Duodenal mucosa (tissue), 2 donors: ENCODE results near the gene TIMELESS.

Experiments
- H3K27ac ChIP-seq: one replicate; pipeline ENCODE4 v1.7.0; 2013; ENCODE audit warnings: low read depth, low read length
- H3K27me3 ChIP-seq, 2 donors: one replicate each; pipeline ENCODE4 v1.7.0; 2013; ENCODE audit warnings: low read length in 2 of 2, control low read depth in 1 of 2; ENCODE audit not compliant: insufficient read depth in 2 of 2, control insufficient read depth in 1 of 2
- H3K36me3 ChIP-seq, 2 donors: one replicate each; pipeline ENCODE4 v1.7.0; 2013; ENCODE audit warnings: low read length in 2 of 2, control low read depth in 1 of 2; ENCODE audit not compliant: insufficient read depth in 2 of 2, control insufficient read depth in 1 of 2
- H3K4me1 ChIP-seq, 2 donors: one replicate each; pipeline ENCODE4 v1.7.0; 2013; ENCODE audit warnings: low read length in 2 of 2, control low read depth in 1 of 2; ENCODE audit not compliant: insufficient read depth in 2 of 2, control insufficient read depth in 1 of 2
- H3K4me3 ChIP-seq, 2 donors: one replicate each; pipeline ENCODE4 v1.7.0; 2013; ENCODE audit warnings: low read length in 2 of 2, low read depth in 1 of 2
- H3K9ac ChIP-seq, 2 donors: one replicate each; pipeline ENCODE4 v1.7.0; 2013; ENCODE audit warnings: low read length in 2 of 2, low read depth in 1 of 2
- H3K9me3 ChIP-seq, 2 donors: one replicate each; pipeline ENCODE4 v1.7.0; 2013; ENCODE audit warnings: low read length in 2 of 2, control low read depth in 1 of 2; ENCODE audit not compliant: control insufficient read depth in 1 of 2

The TIMELESS gene

GRCh38 chr12:56385873-56386272 lies 63.4 kb downstream of the TIMELESS start:
- Histone ChIP-seq H3K9me3 (no peaks in the 10 kb centered on the region), H3K27me3 (no peaks in the 10 kb centered on the region), H3K4me3 (no peak overlapping the region), H3K9ac (no peak overlapping the region), H3K4me1 (peaks cover 4 to 5% of the 10 kb centered on the region in 2 donors), H3K36me3 (no peaks in the 10 kb centered on the region), H3K27ac (no peak overlapping the region)

- Histone ChIP-seq H3K4me1 (no peaks in the 10 kb centered on the region), H3K36me3 (no peaks in the 10 kb centered on the region), H3K9me3 (no peaks in the 10 kb centered on the region), H3K27ac (no peak overlapping the region), H3K4me3 (no peak overlapping the region), H3K27me3 (no peaks in the 10 kb centered on the region), H3K9ac (no peak overlapping the region)
Observed at GRCh38 chr12:56382611-56383010, 66.6 kb downstream of the TIMELESS start.

- Histone ChIP-seq H3K9ac (no peak overlapping the region), H3K27ac (no peak overlapping the region), H3K4me1 (no peaks in the 10 kb centered on the region), H3K9me3 (no peaks in the 10 kb centered on the region), H3K36me3 (no peaks in the 10 kb centered on the region), H3K4me3 (no peak overlapping the region), H3K27me3 (no peaks in the 10 kb centered on the region)
Observed at GRCh38 chr12:56377989-56378316, 71.3 kb downstream of the TIMELESS start.

GRCh38 chr12:56377310-56377988 lies 71.8 kb downstream of the TIMELESS start:
- Histone ChIP-seq H3K9me3 (no peaks in the 10 kb centered on the region), H3K4me3 (no peak overlapping the region), H3K27ac (no peak overlapping the region), H3K36me3 (no peaks in the 10 kb centered on the region), H3K27me3 (no peaks in the 10 kb centered on the region), H3K4me1 (no peaks in the 10 kb centered on the region), H3K9ac (no peak overlapping the region)

- H3K36me3 ChIP-seq: no peaks in the 10 kb centered on the region
- no peaks in the 10 kb centered on the region for H3K9me3 ChIP-seq
- no peak overlapping the region for H3K4me3 ChIP-seq
- no peaks in the 10 kb centered on the region for H3K4me1 ChIP-seq
- H3K27me3 ChIP-seq: no peaks in the 10 kb centered on the region
- H3K27ac ChIP-seq: no peak overlapping the region
- no peak overlapping the region for H3K9ac ChIP-seq
Observed at GRCh38 chr12:56375598-56376434, 73.4 kb downstream of the TIMELESS start.

GRCh38 chr12:56374726-56375597 lies 74.3 kb downstream of the TIMELESS start:
- H3K9ac ChIP-seq: no peak overlapping the region
- no peaks in the 10 kb centered on the region for H3K9me3 ChIP-seq
- H3K4me1 ChIP-seq: no peaks in the 10 kb centered on the region
- no peaks in the 10 kb centered on the region for H3K27me3 ChIP-seq
- no peak overlapping the region for H3K4me3 ChIP-seq
- H3K36me3 ChIP-seq: no peaks in the 10 kb centered on the region
- no peak overlapping the region for H3K27ac ChIP-seq

GRCh38 chr12:56373515-56373914 lies 75.7 kb downstream of the TIMELESS start:
- Histone ChIP-seq H3K4me3 (no peak overlapping the region), H3K27me3 (no peaks in the 10 kb centered on the region), H3K4me1 (no peaks in the 10 kb centered on the region), H3K36me3 (no peaks in the 10 kb centered on the region), H3K9me3 (no peaks in the 10 kb centered on the region), H3K9ac (no peak overlapping the region), H3K27ac (no peak overlapping the region)

GRCh38 chr12:56366948-56367347 lies 82.3 kb downstream of the TIMELESS start:
- no peaks in the 10 kb centered on the region for H3K4me1 ChIP-seq
- no peak overlapping the region for H3K9ac ChIP-seq
- no peaks in the 10 kb centered on the region for H3K9me3 ChIP-seq
- no peak overlapping the region for H3K27ac ChIP-seq
- H3K36me3 ChIP-seq: no peaks in the 10 kb centered on the region
- no peaks in the 10 kb centered on the region for H3K27me3 ChIP-seq
- H3K4me3 ChIP-seq: no peak overlapping the region
